ENCODE results near the gene CTSW.

DNA sequence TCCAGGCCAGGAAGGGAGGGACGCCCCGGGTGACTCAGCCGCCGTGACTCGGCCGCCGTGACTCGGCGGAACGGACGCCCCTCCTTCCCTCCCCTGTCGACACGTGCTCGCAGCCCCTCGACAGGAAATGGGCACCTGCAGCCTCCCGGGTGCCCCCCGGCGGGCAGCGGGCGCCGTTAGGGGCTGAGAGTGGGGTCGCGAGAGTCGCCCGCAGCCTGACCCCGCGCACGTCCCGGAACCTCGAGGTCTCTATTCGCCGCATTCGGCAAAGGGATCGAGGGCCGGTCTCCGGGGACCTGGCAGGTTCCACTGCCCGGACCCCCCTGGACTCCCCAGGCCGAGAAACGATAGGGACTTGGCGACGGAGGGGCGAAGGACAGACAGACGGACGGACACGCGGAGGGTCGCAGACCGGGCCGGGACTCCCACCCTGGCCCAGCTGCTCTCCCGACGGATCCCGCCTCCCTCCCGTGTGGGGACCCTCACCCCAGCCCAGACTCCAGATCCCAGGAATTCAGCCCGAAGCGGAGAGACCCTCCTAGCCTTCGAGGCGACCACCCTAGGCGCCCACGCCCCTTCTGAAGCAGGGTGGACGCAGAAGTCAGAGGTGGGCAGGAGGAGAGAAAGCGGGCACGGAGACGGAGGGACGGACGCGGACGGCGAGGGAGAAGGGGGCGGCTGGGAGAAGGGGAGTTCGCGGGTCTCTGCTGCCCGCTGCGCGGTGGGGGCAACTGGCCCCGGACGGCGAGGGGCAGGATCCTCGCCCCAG is 19.9 kb downstream of the CTSW start:
- TF ChIP-seq, protein P1, sequence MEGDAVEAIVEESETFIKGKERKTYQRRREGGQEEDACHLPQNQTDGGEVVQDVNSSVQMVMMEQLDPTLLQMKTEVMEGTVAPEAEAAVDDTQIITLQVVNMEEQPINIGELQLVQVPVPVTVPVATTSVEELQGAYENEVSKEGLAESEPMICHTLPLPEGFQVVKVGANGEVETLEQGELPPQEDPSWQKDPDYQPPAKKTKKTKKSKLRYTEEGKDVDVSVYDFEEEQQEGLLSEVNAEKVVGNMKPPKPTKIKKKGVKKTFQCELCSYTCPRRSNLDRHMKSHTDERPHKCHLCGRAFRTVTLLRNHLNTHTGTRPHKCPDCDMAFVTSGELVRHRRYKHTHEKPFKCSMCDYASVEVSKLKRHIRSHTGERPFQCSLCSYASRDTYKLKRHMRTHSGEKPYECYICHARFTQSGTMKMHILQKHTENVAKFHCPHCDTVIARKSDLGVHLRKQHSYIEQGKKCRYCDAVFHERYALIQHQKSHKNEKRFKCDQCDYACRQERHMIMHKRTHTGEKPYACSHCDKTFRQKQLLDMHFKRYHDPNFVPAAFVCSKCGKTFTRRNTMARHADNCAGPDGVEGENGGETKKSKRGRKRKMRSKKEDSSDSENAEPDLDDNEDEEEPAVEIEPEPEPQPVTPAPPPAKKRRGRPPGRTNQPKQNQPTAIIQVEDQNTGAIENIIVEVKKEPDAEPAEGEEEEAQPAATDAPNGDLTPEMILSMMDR (IDR thresholded peaks at IDR 0.05): no peak
- TF ChIP-seq POLR2A (IDR thresholded peaks at IDR 0.05): no peak

Data from thyroid gland (tissue), 4 donors.